Measurements from ENCODE around the gene TMEM150C. TPM values are rescaled to one million over a fixed set of nuclear protein-coding genes. Genes with fewer than 3 reads are reported as not detected.

The TMEM150C gene
- total RNA-seq: 0.48 TPM in 1 of 2 replicates, not detected in the other

DNA sequence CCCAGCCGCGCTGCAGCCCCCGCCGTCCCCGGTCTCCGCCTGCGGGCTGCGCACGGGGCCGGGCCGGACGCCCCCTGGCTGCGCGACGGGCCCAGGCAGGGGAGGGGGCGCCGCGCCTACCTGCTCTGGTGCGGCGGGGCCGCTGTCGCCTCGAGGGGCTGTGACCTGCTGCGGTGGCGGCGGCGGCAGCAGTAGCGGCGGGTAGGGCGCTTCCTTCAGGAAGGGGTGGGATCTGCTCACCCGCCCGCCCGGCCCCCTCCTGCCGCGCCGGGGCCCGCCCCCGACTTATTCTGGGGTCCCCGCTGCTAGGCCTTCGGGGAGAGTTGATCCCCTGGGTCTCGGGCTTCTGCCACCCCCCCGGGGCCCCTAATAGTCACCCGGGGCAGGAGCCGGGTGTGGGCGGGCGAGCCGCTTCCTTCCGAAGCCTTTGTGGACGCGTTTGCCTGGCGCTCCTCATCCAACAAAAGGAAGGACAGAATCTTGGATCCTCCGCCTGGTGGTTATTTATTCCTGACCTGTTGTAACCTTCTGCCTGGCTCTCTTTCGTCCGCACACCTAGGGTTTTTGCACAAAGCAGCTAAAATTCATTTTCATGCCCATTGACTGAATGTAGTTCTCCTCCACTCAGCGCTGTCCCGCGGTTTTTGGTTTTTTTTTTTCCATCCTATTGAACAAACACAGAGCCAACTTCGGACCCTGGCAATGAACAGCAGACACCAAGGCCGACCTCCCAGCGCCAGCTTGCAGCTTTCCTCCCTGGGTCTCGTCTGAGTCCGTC is at the start of gene TMEM150C:
TMEM150C (minus strand) TSS at position 203 of the 778 bp plus-strand sequence. CDS start 57,331 bp downstream, outside the sequence.

Other genes starting within 250 kb of the TMEM150C start
- 13.0 TPM in 2 replicates for gene HNRNPD, start 188.0 kb downstream of the TMEM150C start, total RNA-seq
- gene HNRNPDL, start 131.5 kb downstream of the TMEM150C start, total RNA-seq: 92.9 and 126 TPM in 2 replicates
- 87.7 and 95.5 TPM in 2 replicates for gene ENOPH1, start 131.4 kb downstream of the TMEM150C start, total RNA-seq
- gene SCD5, start 236.8 kb upstream of the TMEM150C start, total RNA-seq: 3.8 and 64.8 TPM in 2 replicates

Measured in tracheal epithelial cell (primary cell).